ENCODE data around the gene ZNF280B. TPM values are rescaled to one million over a fixed set of nuclear protein-coding genes. Genes with fewer than 3 reads are reported as not detected.

Gene ZNF280B
- total and polyA plus RNA-seq, 2 donors (not counting 3 experiments of a cell fraction or from before 2014, with no cell fraction given) = 1.5 to 3.1 TPM

DNA sequence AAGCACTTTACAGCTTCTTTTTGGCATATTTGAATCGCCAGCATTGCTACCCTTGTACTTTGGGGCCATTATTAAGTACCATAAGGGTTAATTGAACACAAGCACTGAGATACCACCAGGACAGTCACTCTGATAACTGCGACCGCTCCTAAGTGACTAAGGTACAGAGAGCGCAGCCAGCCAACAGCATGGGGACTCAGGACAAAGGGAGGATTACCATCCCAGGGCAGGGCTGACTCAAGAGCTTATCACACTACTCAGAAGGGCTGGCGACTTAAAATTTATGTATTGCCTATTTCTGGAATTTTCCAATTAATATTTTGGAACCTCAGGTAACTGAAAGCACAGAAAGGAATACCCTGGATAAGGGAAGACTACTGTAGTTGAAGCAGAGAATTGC is 11.0 kb upstream of the ZNF280B start:
- DNase-seq (ENCODE audit: low read depth, low spot score) (no peak), FAIRE-seq (no peak)
- no peak overlapping the region for H3K9ac ChIP-seq (replicated peaks; ENCODE audit: extremely low read depth, insufficient read depth, low read length)
- H3K36me3 ChIP-seq (ENCODE audit: control insufficient read depth in 2 of 2, extremely low read depth in 1 of 2, insufficient read depth in 2 of 2, low read length in 2 of 2) = no peaks in the 10 kb centered on the region
- no TSS peak for BruUV-seq (replicated peaks)
- dilution Hi-C loops (cut with MboI; ENCODE audit: extremely low pct_ligation_motif_present, low sequenced_read_pairs) = no loop called here
- peaks cover 5% of the 10 kb centered on the region for H3K4me1 ChIP-seq (ENCODE audit: control insufficient read depth, extremely low read depth, insufficient read depth, low read length)
- no peak overlapping the region for H3K4me2 ChIP-seq (ENCODE audit: insufficient read depth, low read length)
- ChIA-PET CTCF (interaction anchor here (1.2 to 3.0 kb wide), 5 partner anchors 11 to 56 kb away, joined by 3 to 18 read pairs (median 4); partner anchors contain the start of gene ZNF280B), POLR2A (no interaction called here)
- no peaks in the 10 kb centered on the region for H4K20me1 ChIP-seq (replicated peaks; ENCODE audit: control insufficient read depth, extremely low read depth, insufficient read depth, low read length)
- H3K9me3 ChIP-seq (replicated peaks; ENCODE audit: control insufficient read depth, insufficient read depth, low read length) = no peaks in the 10 kb centered on the region
- H3K4me3 ChIP-seq (replicated peaks in 1 of 3; ENCODE audit: insufficient read depth in 1 of 3, low read depth in 1 of 3, low read length in 3 of 3) = no peak overlapping the region
- no peak overlapping the region for H2AFZ ChIP-seq (ENCODE audit: low read depth, low read length)
- H3K27me3 ChIP-seq (ENCODE audit: control insufficient read depth in 2 of 2, insufficient read depth in 2 of 2, low read length in 2 of 2) = peaks cover 0 to 4% of the 10 kb centered on the region in 2 experiments
- no peak overlapping the region for H3K27ac ChIP-seq (ENCODE audit: insufficient read depth, low read depth, low read length)
- H3K9me1 ChIP-seq (replicated peaks; ENCODE audit: control insufficient read depth, extremely low read depth, insufficient read depth, low read length) = no peaks in the 10 kb centered on the region
- intact Hi-C loops (cut with micrococcal nuclease) = no loop called here
- TF ChIP-seq, protein P1, sequence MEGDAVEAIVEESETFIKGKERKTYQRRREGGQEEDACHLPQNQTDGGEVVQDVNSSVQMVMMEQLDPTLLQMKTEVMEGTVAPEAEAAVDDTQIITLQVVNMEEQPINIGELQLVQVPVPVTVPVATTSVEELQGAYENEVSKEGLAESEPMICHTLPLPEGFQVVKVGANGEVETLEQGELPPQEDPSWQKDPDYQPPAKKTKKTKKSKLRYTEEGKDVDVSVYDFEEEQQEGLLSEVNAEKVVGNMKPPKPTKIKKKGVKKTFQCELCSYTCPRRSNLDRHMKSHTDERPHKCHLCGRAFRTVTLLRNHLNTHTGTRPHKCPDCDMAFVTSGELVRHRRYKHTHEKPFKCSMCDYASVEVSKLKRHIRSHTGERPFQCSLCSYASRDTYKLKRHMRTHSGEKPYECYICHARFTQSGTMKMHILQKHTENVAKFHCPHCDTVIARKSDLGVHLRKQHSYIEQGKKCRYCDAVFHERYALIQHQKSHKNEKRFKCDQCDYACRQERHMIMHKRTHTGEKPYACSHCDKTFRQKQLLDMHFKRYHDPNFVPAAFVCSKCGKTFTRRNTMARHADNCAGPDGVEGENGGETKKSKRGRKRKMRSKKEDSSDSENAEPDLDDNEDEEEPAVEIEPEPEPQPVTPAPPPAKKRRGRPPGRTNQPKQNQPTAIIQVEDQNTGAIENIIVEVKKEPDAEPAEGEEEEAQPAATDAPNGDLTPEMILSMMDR (IDR thresholded peaks at IDR 0.05; ENCODE audit: extremely low read depth in 1 of 2, insufficient read depth in 1 of 2, low read depth in 1 of 2, low read length in 2 of 2) = no peak
- TF ChIP-seq MYC (IDR thresholded peaks at IDR 0.05; ENCODE audit: low read depth, low read length) (no peak), POLR2AphosphoS5 (IDR thresholded peaks at IDR 0.05; ENCODE audit: insufficient read depth, low read depth, low read length) (no peak), GATA2 (IDR thresholded peaks at IDR 0.05; ENCODE audit: insufficient read depth, insufficient read length, low read depth, low read length) (no peak), FOS (IDR thresholded peaks at IDR 0.05; ENCODE audit: borderline replicate concordance, insufficient read depth, low read length) (no peak), EZH2 (IDR thresholded peaks at IDR 0.05; ENCODE audit: borderline replicate concordance, low read depth, low read length, severe bottlenecking) (no peak), POLR2A (IDR thresholded peaks at IDR 0.05; ENCODE audit: low read depth, low read length) (no peak), JUN (IDR thresholded peaks at IDR 0.05; ENCODE audit: borderline replicate concordance, insufficient read depth, insufficient read length, low read depth) (no peak)
- TF ChIP-seq, protein P2, sequence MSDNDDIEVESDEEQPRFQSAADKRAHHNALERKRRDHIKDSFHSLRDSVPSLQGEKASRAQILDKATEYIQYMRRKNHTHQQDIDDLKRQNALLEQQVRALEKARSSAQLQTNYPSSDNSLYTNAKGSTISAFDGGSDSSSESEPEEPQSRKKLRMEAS (IDR thresholded peaks at IDR 0.05; ENCODE audit: insufficient read depth, insufficient read length) = no peak
- no peaks in the 10 kb centered on the region for H3K79me2 ChIP-seq (ENCODE audit: control insufficient read depth, insufficient read depth, low read length)
